Measurements from ENCODE around the gene ST6GALNAC2.

- TF ChIP-seq CTCF (IDR thresholded peaks at IDR 0.05) (no peak), POLR2A (IDR thresholded peaks at IDR 0.05) (no peak)
These were observed 19.7 kb downstream of the ST6GALNAC2 start for GRCh38 chr17:76565728-76566612.
